Activated gamma-delta T cell treated with anti-CD3 and anti-CD28 coated beads, Interleukin-2, amount 50 U/mL, for 16 hours (primary cell): ENCODE data around the gene SAMD9L.
A peak's percentile ranks its signal among the peaks of the same experiment; 100 is the strongest.
"Not testable (repeated sequence)": the region's sequence is repeated elsewhere in the genome, so short reads cannot be mapped to it uniquely, and the experiment has no call there.

Experiments
- DNase-seq: peaks from one replicate; pipeline ENCODE4 v3.0.0-alpha.2; 2020; ENCODE audit warnings: low read depth

SAMD9L gene

GRCh38 chr7:93146036-93146435, 2.1 kb downstream of the SAMD9L start:
- DNase-seq: no peak

- no peak for DNase-seq
These were observed 2.8 kb downstream of the SAMD9L start for GRCh38 chr7:93145354-93145753.

GRCh38 chr7:93142127-93142526, 6.1 kb downstream of the SAMD9L start:
- no peak for DNase-seq

- DNase-seq: no peak
These were observed 7.5 kb downstream of the SAMD9L start for GRCh38 chr7:93140582-93141191.

- DNase-seq: no peak
These were observed 9.6 kb downstream of the SAMD9L start for GRCh38 chr7:93138576-93138975.

- DNase-seq: no peak
These were observed 15.2 kb downstream of the SAMD9L start for GRCh38 chr7:93133005-93133404.

- DNase-seq: no peak
These were observed 16.0 kb downstream of the SAMD9L start for GRCh38 chr7:93132216-93132615.

- not testable (repeated sequence) for DNase-seq
These were observed 21.2 kb downstream of the SAMD9L start for GRCh38 chr7:93126954-93127353.

GRCh38 chr7:93123532-93123931, 24.7 kb downstream of the SAMD9L start:
- not testable (repeated sequence) for DNase-seq

GRCh38 chr7:93120592-93121549, 27.3 kb downstream of the SAMD9L start:
- no peak for DNase-seq

- no peak for DNase-seq
These were observed 28.8 kb downstream of the SAMD9L start for GRCh38 chr7:93119191-93119905.

- DNase-seq: peak; percentile 29
These were observed 30.2 kb downstream of the SAMD9L start, which contains the start of gene SAMD9 for GRCh38 chr7:93117852-93118530. TSS of gene SAMD9 (minus strand) at chr7:93117979. CDS start at chr7:93106097, 11,882 bp downstream.

GRCh38 chr7:93117327-93117726, 30.9 kb downstream of the SAMD9L start:
- no peak for DNase-seq

- no peak for DNase-seq
These were observed 32.4 kb downstream of the SAMD9L start for GRCh38 chr7:93115796-93116195.

- DNase-seq: no peak
These were observed 40.2 kb downstream of the SAMD9L start for GRCh38 chr7:93108003-93108402.

- no peak for DNase-seq
These were observed 50.8 kb downstream of the SAMD9L start for GRCh38 chr7:93097388-93097787.

GRCh38 chr7:93092757-93093370, 55.3 kb downstream of the SAMD9L start:
- no peak for DNase-seq
